Keratinocyte (primary cell): ENCODE measurements around the gene COL4A4.

Source experiments
- CTCF ChIP-seq, 3 experiments: IDR thresholded peaks in 1 of 3; conservative IDR thresholded peaks in 1 of 3; optimal IDR thresholded peaks in 1 of 3; 2 replicates in 2 of 3; 3 replicates in 1 of 3; pipeline versions ENCODE3 to v1.5.1; 2011; ENCODE audit warnings: low read length in 3 of 3, mild to moderate bottlenecking in 3 of 3, moderate library complexity in 2 of 3, control low read depth in 1 of 3, inconsistent platforms in 1 of 3; ENCODE audit not compliant: insufficient read depth in 2 of 3; ENCODE audit errors: extremely low read depth in 1 of 3
- EZH2 ChIP-seq: IDR thresholded peaks from one replicate; pipeline ENCODE4 v1.6.1; 2012; ENCODE audit warnings: inconsistent platforms, mild to moderate bottlenecking, low read length, moderate library complexity

- TF ChIP-seq CTCF (optimal IDR thresholded peaks at IDR 0.05 in 1 of 3, IDR thresholded peaks at IDR 0.05 in 1 of 3, conservative IDR thresholded peaks at IDR 0.05 in 1 of 3; ENCODE audit: extremely low read depth in 1 of 3, insufficient read depth in 2 of 3, low read length in 3 of 3) (no peak), EZH2 (no peak)
Measured at GRCh38 chr2:226971770-226972169, 192.2 kb downstream of the COL4A4 start.
